HG03135 (cell line): Measurements from ENCODE around the gene FMOD.

ENCODE experiments used
- ATAC-seq: cut with Tn5 transposase; IDR thresholded peaks from one replicate; pipeline ENCODE4 v1.9.1; 2021; ENCODE audit warnings: mild to moderate bottlenecking, moderate library complexity; ENCODE audit not compliant: unreplicated experiment

FMOD gene

DNA sequence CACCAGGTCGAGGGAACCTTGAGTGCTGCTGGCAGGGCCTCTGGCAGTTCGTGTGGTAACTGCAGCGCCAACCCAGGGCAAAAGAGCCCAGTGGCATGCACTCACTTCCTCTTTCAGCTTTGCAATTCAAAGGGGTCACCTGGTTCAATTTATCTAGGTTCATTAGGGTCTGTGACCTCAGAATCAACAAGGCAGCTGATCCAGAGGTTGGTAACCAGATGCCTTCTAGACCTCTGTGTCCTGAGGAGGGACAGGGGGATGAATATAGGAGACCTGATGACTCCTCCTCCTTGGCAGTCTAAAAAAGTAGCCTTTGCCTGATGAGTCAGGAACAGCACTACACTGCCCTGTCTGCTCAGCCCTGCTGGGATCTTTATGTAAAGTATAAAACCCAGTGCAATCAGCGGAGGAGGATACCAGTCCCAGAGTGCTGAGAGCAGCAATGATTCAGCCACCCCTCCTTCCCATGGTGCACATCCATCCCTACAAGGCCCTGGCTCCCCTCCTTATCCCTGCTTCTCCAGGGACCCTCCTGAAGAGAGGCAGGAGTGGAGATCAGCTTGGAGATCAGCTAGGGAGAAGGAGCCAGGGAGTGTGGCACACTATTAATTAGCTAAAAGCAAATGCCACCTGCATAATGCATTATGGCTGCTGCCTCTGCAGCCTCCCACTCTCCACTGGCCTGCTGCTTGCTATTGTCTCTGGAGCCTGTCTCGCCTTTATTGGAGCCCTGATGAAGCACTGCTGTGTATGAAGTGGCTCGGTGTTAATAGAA is 11.2 kb upstream of the FMOD start:
- ATAC-seq = no peak

DNA sequence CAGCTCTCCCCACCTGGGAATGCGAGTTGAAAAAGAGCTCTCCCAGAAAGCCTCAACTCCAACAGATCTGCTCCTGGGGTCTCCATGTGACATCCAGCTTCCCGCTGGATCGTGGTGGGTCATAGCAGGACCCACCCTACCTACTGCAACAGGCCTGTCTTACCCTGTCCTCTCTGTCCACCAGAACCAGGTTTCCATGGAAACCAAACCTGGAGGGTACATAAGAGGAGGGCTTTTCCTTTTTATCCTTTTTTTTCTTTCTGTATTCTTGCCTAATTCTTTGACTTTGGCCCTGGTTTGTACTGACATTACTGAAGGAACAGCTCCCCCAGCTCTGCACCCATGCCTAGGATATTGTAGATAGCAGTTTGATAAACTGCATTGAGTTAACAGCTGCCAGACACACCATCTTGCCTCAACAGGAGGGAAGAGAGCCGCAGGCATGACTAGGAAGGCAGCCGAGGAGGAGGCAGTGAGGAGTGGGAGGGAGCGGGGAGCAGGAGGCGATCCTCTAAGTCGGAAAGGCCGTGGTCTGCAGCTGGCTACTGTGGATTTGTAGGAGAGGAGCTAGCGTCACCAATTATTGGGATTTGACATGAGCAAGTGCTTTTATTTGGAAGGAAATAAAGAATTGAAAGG is 9.7 kb upstream of the FMOD start:
- no peak for ATAC-seq

DNA sequence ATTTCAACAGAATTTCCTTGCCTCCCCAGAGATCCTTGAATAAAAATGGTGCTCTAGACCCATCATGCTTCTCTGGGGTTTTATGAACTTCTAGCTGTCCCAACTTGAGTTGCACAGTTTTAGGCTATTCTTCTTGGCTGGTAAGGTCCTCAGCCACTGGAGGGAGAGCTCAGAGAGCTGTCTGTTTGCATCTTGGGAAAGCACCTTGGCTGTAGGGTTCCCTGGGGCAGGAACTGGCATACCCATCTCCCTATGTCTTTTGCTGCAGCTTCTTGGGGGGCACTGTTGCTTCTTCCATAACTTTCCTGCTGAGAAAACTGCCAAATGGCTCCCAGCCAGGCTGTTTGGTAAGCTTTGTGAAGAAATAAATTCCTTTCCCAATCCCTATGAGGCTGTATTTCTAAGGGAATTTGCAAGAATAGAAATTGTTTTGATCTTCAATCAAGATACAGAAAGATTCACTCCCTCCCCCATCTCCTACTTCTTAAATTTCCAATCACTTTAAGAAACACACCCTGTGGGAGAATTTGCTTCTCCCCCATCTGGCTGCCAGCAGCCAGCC is 8.2 kb upstream of the FMOD start:
- no peak for ATAC-seq

DNA sequence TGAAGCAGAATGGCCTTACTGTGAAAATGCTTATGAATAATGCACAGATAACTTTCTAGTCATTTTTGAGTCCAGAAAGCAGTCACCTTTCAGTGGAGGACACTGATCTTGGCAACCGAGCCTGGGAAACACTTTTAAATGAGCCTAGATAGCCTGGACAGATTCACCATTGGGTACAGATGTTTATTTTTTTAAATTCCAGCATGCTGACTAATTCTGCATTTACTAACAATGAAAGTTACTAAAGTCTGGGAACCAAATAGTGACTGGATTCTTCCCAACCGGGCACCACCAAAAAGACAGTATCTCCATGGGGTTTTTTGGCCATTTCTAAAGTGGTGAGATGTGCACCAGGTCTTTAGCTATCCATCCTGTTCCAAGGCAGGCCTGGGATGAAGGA is 3.3 kb upstream of the FMOD start:
- ATAC-seq = no peak

DNA sequence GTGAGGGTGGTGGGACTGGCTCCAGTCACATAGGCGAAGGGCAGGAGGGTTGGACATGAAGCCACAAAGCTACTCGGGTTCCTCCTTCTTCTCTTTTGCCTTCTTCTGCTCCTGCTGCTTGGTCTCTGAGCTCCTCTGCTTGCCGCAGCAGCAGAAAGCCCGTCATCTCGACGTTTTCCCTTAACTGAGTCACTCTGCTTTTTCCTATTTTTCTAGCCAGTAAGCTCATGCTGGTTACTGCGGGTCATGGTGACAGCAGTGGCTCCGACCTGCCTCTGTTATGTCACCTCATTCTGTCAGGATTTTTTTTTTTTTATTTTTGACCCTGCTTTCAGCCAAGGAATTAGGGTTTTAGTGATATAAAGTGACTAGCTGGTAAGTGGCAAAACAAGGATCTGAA is 2.6 kb upstream of the FMOD start:
- ATAC-seq = no peak

DNA sequence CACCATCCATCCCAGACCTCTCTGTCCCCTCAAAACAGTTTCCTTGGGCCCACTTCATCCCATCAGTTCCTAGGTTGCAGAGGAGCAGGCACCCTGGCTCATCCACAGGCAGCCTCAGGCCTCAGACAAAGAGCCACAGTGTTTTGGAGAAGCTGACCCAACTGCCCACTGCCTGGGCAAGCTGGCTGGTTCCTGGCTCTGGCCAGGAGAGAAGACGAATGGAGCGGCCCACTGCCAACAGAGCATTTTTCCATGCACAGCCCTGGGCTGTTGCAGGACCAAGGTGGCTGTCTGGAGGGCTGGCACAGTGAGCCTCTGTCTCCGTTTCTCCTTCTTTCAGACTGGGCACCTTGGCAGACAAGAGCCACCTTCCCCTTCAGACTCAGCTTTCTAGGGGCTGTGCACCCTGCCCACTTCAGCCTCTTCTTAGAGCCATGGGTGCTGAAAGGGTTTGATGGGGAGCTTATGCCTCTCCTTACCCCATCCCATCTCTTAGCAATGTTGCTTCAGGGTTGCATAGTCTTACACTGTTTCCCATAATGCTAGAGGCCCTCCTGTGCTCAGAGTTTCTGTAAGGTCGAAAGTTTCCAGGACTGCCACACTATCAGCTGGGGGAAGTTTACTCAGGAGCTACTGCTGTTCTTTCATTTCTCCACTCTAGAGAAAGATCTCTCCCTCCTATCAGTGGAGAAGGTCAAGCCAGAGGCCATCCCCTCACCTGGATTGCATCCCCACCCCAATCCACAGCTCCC is 973 bp downstream of the FMOD start:
- ATAC-seq = no peak

DNA sequence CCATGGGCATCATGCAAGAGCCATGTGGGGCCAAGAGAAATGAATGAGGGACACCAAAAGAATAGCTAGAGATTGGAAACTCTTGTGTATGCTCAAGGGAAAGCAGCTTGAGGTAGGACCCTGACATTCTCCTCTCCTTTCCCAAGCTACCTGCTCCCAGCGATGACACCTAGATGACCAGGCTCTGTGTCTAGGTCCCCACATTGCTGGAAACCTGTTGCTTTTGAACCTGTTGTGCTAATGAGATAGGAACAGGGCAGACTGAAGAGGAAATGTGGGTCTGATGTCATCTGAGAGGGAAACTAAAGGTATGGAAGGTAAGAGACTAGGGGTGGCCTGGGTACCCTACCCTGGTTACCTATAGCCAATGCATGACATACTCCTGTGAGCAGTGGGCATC is 1.8 kb downstream of the FMOD start:
- no peak for ATAC-seq

DNA sequence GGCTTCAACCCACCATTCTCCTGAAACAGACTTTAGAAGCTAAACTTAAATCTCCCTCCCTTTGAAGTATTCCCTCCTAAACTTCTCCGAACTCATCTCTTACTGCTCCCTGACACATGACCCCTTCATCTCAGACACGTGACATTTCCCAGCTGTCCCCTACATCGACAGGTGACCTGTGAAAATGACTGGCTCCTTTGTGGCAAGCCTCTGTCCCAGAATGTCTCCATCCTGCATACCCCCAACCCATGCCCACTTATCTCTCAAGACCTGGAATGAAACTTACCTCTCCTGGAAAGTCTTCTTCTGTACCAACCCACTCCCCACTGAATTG is 4.2 kb downstream of the FMOD start:
- no peak for ATAC-seq

DNA sequence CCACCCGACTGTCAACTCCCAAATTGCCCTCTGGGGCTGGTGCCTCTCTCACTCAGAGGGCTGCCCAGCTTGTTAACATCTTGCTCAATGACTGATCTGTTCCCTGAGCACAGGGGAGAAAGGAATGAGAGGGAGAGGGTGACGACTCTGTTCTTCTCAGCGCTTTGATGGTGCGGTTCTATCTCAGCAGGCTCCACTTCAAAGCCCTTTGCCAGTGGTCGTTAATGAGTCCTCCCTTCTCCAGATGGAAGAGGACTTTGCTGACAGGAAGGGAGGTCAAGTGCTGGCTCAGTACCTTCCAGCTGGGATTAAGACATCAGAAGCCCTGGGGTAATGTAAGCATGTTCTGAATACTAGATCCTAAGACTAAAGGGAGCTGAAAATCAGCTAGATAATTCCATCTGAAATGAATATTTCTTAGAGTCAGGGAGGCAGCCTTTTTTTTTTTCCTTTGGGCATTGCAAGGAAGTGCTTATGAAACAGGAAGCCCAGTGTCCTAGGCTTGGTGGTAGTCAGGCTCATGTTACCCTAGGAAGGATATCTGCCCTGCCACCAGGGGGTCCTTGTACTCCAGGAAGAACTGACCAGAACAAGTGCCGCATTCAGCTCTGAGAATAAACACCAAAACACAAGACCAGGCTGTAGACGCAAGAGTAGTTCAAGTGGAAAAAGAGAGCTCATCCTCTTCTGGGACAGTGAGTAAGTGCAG is 4.7 kb downstream of the FMOD start:
- ATAC-seq = no peak

DNA sequence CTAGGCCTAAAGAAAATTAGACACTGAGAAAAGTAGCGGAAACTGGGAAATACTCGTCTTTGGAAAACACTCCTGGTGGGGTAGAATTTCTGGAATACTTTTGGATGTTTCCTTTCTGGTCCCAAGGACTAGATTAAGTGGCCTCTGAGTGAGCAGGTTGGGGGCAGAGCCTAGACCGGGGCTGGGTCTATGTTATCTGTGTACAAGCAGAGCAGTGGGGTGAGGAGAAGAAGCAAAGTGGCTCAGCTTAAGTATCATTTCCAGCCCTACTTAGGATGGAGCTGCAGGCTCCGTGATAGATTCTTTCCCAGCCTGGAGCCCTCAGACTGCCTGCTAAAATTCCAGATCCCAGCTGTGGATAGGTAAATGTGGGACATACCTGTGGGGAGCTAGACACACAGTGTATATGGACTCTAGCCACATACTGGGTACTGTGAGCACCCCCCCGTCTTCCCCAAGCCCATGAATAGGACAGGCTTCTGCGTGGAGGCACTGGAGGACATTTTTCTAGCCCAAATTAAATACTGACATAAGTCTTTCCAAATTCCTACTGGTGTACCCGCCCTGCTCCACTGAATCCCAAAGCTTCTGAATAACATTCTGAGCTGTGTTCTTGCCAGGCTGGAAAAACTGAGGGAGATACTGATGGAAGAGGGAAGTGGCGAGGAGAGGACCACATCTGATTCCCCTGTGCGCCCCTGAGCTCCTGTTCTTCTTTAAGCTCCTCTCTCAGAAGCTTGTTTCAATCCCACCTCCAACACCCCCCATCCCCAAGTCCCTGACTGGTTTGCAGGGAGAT is 6.8 kb downstream of the FMOD start:
- no peak for ATAC-seq

DNA sequence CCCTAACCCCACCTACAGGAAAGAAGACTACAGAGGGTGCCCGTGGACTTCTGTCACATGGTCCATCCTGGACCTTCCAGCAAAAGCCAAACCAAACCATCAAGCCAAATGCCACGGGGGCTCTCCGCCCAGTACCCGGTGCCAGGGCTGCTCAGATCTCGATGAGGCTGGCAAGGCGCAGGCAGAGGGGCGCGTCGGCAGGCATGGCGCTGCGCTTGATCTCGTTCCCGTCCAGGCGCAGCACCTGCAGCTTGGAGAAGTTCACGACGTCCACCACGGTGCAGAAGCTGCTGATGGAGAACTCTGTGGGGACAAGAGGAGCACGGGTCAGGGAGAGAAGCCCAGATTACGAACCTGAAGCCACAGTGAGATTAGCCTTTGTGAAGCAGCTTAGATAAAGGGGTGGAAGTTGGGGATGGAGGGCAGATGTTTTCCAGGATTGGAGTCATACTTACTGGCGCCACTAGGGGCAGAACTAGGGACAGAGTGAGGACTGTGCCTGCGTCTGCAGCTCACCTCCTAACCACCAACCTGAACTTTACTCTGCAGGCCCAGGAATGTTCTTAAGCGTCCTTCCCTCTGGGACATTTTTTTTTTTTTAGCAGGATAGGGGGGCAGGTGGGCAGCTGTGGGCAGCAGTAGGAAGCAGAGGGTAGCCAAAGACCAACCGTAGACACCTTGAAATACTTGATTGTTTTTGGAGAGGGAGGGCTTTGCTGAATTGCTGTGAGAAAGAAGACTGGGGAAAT is 8.6 kb downstream of the FMOD start:
- no peak for ATAC-seq

DNA sequence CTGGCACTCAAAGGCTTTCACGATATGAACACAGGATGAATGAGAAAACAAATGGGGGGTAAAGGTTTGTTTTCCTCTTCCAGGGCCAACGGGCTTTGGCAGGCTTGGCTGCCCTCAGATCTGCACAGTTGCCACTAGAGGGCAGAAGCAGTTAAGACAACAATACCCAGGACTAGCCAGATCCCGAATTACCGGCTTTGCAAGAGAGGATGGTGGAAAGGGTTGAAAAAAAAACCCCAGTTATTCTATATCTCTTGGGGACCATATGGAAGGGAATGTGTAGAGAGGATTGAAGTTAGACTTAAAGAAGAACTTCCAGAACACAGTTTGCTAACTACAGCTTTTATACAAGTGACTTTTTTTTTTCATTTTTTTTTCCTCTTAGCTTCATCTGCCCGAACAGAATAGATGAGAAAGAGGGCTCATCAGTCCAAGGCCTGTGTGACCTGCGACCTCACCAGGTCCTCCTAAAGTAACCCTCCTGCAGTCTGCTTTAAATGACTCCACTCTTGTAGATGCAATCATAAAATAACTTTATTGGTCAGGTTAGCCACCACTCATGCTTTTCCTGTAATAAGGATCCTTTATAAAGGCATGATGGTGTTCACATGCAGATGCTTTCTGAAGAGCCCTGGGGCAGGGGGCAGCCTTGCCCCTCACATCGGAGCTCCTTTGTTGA is 10.7 kb downstream of the FMOD start:
- ATAC-seq = peak; percentile 59

DNA sequence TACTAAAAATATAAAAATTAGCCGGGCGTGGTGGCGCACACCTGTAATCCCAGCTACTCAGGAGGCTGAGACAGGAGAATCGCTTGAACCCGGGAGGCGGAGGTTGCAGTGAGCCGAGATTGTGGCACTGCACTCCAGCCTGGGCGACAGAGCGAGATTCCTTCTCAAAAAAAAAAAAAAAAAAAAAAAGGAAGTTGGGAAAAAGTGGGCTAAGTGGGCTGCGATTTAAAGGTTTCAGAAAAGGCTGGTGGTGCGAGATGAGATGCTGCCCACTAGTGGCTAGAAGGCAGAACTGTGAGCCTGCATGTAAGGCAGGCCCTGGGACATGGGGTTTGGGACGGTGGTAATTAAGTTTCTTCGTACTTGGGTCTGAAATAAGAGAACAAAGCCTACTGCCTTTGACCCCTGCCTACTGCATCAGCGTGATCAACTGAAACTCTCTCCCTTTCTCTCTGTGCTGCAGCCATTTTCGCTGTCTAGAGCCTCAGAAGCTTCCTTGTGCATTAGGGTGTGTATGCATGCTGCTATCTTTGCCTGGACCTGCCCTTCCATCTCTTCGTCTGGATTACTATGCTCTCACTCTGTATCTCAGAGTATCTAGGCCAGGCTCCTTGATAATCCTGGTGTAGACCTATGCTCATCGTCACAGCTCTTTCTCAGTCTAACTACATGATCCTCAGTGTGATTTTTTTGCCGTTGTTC is 12.4 kb downstream of the FMOD start:
- no peak for ATAC-seq

DNA sequence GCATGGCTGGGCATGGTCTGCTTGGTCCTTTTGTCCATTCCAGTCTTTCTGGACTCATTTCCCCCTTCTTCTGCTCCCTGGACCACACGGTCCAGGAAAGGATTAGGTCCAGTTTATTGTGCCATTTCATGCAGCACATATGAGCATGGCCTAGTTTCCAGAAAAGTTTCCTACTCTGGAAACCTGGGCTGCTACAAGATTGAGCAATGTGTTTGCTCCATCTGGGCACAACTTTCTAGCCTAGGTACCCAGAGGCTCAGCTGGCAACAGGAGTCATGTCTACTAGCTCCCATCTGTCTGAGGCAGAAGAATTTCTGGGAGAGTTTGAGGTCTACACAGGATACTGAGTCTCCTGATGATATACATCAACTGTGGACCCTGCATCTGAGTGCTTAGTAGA is 14.8 kb downstream of the FMOD start:
- no peak for ATAC-seq

DNA sequence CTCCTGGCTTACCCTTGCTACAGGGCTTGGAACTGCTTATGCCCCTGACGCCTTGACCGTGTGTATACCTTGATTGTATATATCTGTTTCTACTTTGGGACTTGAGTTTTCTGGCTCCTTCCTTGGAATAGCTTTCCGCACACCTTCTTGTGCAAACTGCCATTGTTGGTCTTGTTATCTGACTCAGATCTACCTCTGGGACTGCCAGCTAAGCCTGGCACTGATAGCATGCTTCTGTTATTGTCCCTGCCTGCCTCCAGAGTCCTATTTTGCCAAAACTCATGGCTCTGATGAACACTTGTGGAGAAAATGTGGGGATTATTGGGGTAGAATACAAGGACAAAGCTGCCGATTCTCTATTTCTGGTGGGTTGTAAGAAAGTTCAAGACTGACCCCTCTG is 15.4 kb downstream of the FMOD start:
- no peak for ATAC-seq

DNA sequence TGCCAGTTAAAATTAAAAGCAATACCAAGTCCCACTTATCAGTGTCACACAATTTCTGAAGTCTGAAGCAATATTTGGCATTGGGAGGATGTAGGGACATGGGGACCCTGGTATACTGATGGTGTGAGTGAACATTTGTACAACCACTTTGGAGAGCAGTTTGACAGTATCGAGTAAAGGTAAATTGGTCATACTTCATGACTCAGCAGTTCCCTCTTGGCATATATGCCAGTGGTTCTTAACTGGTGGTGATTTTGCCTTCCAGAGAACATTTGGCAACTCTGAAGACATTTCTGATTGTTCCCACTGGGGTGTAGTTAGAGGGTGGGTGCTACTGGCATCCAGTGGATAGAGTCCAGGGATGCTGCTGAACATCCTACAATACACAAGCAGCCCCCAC is 19.7 kb downstream of the FMOD start:
- no peak for ATAC-seq

DNA sequence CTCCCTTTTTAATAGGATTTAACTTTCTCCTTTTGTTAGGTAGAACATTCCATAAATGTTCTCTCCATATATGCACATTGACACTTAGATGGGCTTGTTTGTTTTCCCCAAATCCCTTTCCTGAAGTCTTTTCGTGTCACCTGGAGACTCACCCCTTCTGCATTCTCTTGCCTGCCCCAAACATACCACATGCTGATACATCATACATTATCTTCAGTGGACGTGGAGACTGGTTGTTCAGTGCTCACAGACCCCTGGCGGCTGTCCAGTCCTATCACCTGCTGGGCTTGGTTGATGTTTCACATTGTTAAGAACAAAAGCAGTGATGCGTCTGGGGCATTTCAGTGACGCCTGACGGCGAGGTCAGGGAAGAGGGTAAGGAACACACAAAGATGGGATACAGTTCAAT is 22.2 kb downstream of the FMOD start:
- no peak for ATAC-seq

DNA sequence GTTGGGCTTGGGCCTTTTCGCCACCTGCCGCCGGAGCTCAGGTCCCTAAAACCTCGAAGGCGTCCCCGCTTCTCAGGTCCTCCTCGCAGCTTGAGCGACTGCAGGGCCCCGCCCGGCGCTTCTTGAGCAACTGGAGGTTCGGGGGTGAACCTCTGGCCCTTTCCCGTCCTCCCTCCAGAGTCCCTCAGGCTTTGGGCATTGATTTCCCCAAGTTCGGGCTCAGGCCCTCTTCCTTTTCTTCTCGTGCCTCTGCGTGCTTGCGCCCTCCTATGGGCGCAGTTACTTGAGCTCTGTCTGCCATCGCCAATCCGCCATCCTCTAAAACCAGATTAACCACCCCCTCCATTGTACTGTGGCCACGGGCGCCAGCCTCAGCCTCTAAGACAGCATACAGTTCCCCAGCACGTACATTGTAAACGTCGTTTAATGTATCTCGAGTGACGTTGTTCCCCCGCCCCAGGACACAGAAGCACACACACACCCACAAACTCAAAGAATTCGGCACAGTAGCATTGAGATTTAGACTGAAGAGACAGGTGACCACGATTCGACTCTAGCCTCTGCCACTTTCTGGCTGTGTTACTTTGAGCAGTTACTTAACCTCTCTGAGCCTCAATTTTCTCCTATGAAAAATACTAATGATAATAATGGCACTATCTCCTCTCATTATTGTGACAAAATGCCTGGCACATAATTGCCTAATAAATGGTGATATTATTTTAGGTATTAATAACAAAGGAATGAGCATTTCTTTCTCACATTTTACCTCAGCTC is 23.1 kb downstream of the FMOD start:
- peak; percentile 20 for ATAC-seq
